Dendritic cell treated with granulocyte-macrophage colony-stimulating factor and Interleukin-4, amounts not matched to agents 40 ng/mL and 50 ng/mL, for 4 days (primary cell): Measurements from ENCODE around the gene DDX54.

ENCODE experiments used
- H3K27ac Mint-ChIP-seq: one replicate; pipeline ENCODE4 v1.8.0; 2022; ENCODE audit warnings: mild to moderate bottlenecking, mixed read lengths
- H3K27me3 Mint-ChIP-seq: one replicate; pipeline ENCODE4 v1.8.0; 2022; ENCODE audit warnings: mild to moderate bottlenecking, mixed read lengths
- H3K36me3 Mint-ChIP-seq: one replicate; pipeline ENCODE4 v1.8.0; 2022; ENCODE audit warnings: low read depth, mixed read lengths
- H3K4me1 Mint-ChIP-seq: one replicate; pipeline ENCODE4 v1.8.0; 2022; ENCODE audit warnings: low read depth, mixed read lengths
- H3K4me3 Mint-ChIP-seq: one replicate; pipeline ENCODE4 v1.8.0; 2022; ENCODE audit warnings: mild to moderate bottlenecking, moderate library complexity, mixed read lengths
- H3K9me3 Mint-ChIP-seq: one replicate; pipeline ENCODE4 v1.8.0; 2022; ENCODE audit warnings: mixed read lengths
- intact Hi-C: fragments of 100-400 bp; cut with micrococcal nuclease; formaldehyde crosslinking; loops from one replicate; pipeline ENCODE4 v1.15.0; 2022

The DDX54 gene

DNA sequence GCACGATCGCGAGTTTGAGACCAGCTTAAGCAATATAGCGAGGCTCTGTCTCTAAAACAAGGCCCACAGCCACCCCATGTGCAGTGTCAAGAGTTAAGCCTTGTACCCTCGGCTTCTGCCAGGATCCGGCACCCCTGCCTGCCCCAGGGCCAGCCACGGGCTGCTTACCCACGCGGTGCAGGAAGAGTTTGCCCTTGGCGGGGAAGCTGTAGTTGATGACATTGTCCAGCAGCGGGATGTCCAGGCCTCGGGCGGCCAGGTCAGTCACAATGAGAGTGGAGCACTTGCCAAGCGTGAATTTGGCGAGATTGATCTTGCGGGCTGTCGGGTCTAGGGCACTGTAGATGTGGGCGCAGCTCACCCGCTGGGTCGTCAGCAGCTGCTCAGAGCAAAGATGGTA is 13.1 kb downstream of the DDX54 start:
- no peaks in the 10 kb centered on the region for H3K9me3 Mint-ChIP-seq
- H3K36me3 Mint-ChIP-seq: peaks cover 99% of the 10 kb centered on the region
- intact Hi-C loops: loop anchor here (5.0 kb wide), 1 partner anchor 180 kb away; no protein-coding TSS in a partner anchor
- H3K27me3 Mint-ChIP-seq: no peaks in the 10 kb centered on the region
- H3K4me1 Mint-ChIP-seq: peaks cover 9% of the 10 kb centered on the region
- no peak overlapping the region for H3K27ac Mint-ChIP-seq
- H3K4me3 Mint-ChIP-seq: no peak overlapping the region

DNA sequence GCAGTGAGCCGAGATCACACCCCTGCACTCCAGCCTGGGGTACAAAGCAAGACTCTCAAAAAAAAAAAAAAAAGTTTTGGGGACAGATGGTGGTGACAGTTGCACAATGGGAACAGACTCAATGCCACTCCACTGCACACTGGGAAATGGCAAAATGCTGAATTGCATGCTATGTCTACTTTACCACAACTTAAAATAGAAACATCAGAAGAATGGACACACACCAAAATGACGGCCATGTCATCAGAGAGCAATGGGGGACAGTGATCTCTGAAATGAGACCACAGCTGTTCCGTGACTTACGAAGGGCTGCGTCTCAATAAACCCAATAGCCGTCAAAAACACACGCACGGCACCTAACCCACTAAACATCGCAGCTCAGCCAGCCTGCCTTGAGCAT is 13.7 kb downstream of the DDX54 start:
- H3K4me3 Mint-ChIP-seq: no peak overlapping the region
- H3K36me3 Mint-ChIP-seq: peaks cover 99% of the 10 kb centered on the region
- H3K27me3 Mint-ChIP-seq: no peaks in the 10 kb centered on the region
- intact Hi-C loops: loop anchor here (5.0 kb wide), 1 partner anchor 179 kb away; no protein-coding TSS in a partner anchor
- no peaks in the 10 kb centered on the region for H3K9me3 Mint-ChIP-seq
- H3K4me1 Mint-ChIP-seq: peaks cover 9% of the 10 kb centered on the region
- H3K27ac Mint-ChIP-seq: no peak overlapping the region

DNA sequence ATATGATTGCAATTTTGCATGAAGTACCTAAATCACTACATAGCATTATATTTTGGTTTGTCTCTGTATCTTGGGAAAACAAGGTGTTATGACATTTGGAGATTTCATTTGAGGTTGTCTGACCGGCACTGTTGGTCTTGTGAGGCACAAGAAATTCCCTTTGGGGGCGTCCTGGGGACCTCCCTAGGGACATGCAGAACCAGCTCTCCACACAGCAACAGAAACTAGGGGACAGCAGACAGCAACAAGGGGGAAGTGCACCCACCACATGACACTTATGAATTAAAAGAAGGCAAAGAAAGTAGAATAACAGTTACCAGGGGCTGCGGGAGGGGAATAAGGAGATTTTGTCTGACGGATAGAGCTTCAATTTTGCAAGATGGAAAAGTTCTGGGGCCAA is 14.4 kb downstream of the DDX54 start:
- no peaks in the 10 kb centered on the region for H3K27me3 Mint-ChIP-seq
- intact Hi-C loops: loop anchor here (5.0 kb wide), 1 partner anchor 179 kb away; no protein-coding TSS in a partner anchor
- peaks cover 9% of the 10 kb centered on the region for H3K4me1 Mint-ChIP-seq
- no peak overlapping the region for H3K27ac Mint-ChIP-seq
- H3K9me3 Mint-ChIP-seq: no peaks in the 10 kb centered on the region
- peaks cover 99% of the 10 kb centered on the region for H3K36me3 Mint-ChIP-seq
- H3K4me3 Mint-ChIP-seq: no peak overlapping the region

DNA sequence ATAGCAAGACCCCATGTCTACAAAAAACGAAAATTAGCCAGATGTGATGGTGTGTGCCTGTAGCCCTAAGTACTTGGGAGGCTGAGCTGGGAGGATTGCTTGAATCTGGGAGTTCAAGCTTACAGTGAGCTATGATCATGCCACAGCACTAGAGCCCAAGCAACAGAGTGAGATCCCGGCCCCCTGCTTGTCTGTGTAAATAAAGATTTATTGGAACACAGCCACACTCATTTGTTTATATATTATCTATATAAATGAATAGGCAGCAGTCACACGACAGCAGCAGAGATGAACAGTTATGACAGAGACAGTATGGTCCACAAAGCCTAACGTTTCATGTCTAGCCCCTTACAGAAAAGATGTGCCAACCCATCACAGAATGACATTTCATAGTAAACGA is 14.8 kb downstream of the DDX54 start:
- Mint-ChIP-seq H3K36me3 (peaks cover 99% of the 10 kb centered on the region), H3K27me3 (no peaks in the 10 kb centered on the region), H3K4me1 (peaks cover 9% of the 10 kb centered on the region), H3K27ac (no peak overlapping the region), H3K4me3 (no peak overlapping the region), H3K9me3 (no peaks in the 10 kb centered on the region)
- intact Hi-C loops: loop anchor here (5.0 kb wide), 1 partner anchor 178 kb away; no protein-coding TSS in a partner anchor

DNA sequence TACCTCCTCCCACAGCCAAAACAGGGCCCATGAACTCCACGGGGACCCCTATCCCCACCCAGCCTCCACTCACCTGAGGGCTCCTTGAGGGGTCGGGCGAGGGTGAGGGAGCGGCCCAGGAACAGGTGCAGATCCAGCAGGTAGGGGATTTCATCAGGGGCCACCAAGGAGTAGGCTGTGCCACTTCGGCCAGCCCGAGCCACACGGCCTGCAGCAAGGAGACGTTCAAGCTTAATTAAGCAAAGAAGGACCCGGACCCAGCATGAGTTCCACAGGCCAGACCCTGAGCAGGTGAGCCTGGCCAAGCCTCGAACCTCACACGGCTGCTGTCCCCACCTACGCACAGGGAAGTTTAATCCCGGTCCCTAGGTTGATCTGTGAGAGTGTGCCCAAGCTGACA is 15.6 kb downstream of the DDX54 start:
- Mint-ChIP-seq H3K36me3 (peaks cover 99% of the 10 kb centered on the region), H3K27ac (no peak overlapping the region), H3K4me3 (no peak overlapping the region), H3K9me3 (no peaks in the 10 kb centered on the region), H3K27me3 (no peaks in the 10 kb centered on the region), H3K4me1 (peaks cover 4% of the 10 kb centered on the region)
- intact Hi-C loops: loop anchor here (5.0 kb wide), 1 partner anchor 177 kb away; no protein-coding TSS in a partner anchor

DNA sequence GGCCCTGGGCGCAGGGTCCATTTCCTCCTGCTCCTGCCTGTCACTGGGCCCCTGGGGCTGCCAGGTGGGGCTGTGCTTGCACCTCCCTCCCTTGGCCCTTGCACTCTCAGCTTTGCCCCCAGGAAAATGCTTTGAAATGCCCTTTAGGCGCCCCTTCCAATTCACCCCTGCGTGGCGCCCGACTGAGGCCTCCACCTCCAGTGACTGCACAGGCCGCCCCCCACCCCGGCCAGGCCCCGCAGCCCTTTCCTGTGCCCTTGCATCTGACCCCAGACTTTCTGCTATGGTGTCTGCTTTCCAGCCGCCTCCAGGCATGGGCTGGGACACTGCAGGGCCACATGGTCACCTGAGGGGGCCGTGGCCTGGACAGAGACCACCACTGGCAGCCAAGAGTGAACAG is 17.4 kb downstream of the DDX54 start:
- intact Hi-C loops: no loop called here
- H3K27me3 Mint-ChIP-seq: no peaks in the 10 kb centered on the region
- peaks cover 100% of the 10 kb centered on the region for H3K36me3 Mint-ChIP-seq
- H3K4me1 Mint-ChIP-seq: no peaks in the 10 kb centered on the region
- H3K9me3 Mint-ChIP-seq: no peaks in the 10 kb centered on the region
- H3K27ac Mint-ChIP-seq: no peak overlapping the region
- H3K4me3 Mint-ChIP-seq: no peak overlapping the region

DNA sequence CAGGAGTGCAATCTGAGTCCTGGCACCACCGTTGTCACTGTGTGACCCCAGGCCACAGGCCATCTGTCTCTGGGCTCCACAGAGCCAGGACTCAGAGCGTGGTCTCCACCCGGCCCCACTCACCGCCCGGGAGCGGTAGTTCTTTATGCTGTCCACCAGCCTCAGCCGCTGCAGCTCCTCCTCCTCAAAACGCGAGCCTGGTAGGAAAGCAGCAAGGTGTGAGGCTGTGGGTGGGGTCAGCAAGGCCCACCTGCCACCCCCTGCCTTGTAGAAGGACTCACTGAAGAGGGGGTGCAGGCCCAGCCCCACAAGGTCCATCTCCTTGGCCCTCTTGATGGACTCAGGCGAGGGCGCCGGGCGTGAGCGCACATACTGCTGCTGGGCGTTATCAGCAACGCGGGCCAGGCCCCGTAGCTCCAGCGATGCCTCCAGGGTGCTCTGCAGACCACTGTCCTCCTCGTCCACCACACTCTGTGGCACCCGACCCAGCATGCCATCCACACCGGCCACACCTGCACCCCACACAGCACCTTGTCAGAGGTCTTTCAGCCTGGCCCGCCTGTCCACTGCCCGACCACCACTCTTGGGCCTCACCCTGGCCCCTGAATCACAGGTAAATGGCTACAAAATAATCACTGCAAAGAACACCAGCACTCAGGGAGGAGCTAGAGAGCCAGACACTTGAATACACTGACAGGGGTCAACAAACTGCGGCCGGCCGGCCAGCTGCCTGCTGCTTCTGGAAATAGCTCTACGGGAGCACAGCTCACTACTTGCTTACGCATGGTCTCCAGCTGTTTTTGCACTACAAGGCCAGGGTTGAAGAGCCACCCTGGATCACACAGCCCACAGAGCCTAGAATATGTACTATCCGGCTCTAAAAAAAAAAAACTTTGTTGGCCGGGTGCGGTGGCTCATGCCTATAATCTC is 19.5 kb downstream of the DDX54 start:
- no peak overlapping the region for H3K27ac Mint-ChIP-seq
- H3K9me3 Mint-ChIP-seq: no peaks in the 10 kb centered on the region
- H3K36me3 Mint-ChIP-seq: peaks cover 100% of the 10 kb centered on the region
- no peak overlapping the region for H3K4me3 Mint-ChIP-seq
- H3K27me3 Mint-ChIP-seq: no peaks in the 10 kb centered on the region
- intact Hi-C loops: no loop called here
- no peaks in the 10 kb centered on the region for H3K4me1 Mint-ChIP-seq

DNA sequence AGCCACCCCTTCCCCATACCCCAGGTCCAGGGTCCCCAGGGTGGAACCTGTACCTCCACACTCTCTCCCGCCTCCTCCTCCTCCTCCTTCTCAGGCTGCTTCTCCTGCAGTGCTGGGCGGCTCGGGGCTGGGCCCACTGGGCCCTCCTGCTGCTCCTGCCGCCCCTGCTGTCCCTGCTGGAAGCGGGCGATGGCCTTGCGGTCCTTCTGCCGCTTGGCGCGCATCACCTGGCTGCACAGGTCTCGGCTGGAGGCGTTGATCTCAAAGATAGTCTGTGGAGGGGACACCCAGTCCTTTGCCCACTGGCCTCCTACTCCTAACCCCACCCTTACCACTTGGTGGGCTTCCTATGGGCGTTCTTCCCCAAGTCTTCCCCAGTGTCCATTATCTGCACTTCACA is 21.3 kb downstream of the DDX54 start:
- H3K9me3 Mint-ChIP-seq: no peaks in the 10 kb centered on the region
- H3K4me1 Mint-ChIP-seq: no peaks in the 10 kb centered on the region
- no peak overlapping the region for H3K4me3 Mint-ChIP-seq
- H3K27me3 Mint-ChIP-seq: no peaks in the 10 kb centered on the region
- intact Hi-C loops: no loop called here
- no peak overlapping the region for H3K27ac Mint-ChIP-seq
- H3K36me3 Mint-ChIP-seq: peaks cover 100% of the 10 kb centered on the region

DNA sequence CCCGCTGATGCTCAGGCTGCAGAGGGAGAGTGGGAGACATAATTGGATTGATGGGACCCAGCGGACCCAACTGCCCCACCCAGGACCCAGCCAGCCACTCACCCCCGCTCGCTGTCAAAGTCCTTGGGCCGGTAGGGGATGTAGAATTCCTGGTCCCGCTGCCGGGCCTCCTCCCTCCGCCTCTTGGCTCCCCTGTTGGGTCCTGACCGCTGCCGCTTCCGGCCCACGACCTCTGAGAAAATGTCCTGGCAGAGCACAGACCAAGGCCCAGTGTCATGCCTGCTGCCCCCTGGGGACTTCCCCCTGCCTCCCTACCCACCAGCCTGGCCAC is 22.3 kb downstream of the DDX54 start:
- intact Hi-C loops: no loop called here
- H3K36me3 Mint-ChIP-seq: peaks cover 100% of the 10 kb centered on the region

DNA sequence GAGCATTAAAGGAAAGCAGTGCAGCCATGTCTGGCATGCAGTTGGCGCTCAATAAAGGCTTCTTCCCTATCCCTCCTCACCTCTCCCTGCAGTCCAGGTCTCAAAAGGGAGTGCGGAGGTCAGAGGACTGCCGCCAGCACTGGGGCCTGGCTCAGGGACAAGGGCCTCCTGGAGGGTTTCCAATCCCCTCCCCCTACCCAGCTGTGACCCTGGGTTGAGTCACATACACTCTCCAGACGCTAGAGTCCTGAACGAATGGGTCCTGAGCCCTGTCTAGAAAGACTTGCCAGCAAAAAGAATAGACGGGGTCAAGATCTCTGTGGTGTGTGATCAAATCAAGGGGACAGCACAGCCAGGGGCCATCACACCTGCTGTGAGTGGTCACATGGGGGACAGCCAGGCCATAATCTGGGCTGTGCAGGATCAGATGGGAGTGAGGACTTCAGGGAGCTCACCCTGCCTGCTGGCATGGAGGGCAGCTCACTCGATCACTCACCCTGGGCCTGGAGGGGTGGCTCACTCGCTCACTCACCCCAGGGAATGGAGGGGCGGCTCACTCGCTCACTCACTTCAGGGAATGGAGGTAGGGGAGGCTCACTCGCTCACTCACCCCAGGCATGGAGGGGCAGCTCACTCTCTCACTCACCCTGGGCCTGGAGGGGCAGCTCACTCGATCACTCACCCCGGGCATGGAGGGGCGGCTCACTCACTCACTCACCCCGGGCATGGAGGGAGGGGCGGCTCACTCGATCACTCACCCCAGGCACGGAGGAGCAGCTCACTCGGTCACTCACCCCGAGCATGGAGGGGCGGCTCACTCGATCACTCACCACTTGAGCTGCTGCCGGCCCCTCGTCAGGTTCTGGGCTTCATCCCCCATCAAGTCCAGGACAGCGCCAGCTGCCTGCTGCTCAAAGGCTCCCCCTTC is 22.9 kb downstream of the DDX54 start:
- Mint-ChIP-seq H3K27ac (no peak overlapping the region), H3K4me3 (no peak overlapping the region), H3K9me3 (no peaks in the 10 kb centered on the region), H3K27me3 (peaks cover 3% of the 10 kb centered on the region), H3K36me3 (peaks cover 100% of the 10 kb centered on the region), H3K4me1 (no peaks in the 10 kb centered on the region)
- intact Hi-C loops: no loop called here

More for the DNA sequence above, 22.3 kb downstream of the DDX54 start:
- Mint-ChIP-seq H3K27ac (no peak overlapping the region), H3K4me1 (no peaks in the 10 kb centered on the region), H3K4me3 (no peak overlapping the region), H3K9me3 (no peaks in the 10 kb centered on the region), H3K27me3 (no peaks in the 10 kb centered on the region)

DNA sequence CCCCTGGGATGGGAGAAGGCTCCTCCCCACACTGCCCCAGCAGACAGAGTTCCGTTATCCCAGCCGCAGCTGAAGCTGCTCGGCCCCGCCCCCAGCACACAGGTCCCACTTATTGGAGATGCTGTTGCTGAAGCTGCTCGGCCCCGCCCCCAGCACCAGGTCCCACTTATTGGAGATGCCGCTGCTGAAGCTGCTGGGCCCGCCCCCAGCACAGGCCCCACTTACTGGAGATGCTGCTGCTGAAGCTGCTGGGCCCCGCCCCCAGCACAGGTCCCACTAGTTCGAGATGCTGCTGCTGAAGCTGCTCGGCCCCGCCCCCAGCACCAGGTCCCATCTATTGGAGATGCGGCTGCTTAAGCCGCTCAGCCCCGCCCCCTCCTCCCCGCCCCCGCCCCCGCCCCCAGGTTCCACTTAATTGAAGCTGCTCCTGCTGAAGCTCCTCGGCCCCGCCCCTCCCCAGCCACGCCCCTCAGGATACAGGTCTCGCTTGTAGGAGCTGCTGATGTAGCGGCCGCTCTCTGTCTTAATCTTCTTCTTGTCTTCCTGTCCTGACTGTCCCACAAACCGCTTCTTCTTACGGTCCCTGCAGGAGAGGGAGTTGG is 23.8 kb downstream of the DDX54 start:
- Mint-ChIP-seq H3K4me3 (no peak overlapping the region), H3K27ac (no peak overlapping the region), H3K9me3 (no peaks in the 10 kb centered on the region), H3K27me3 (peaks cover 8% of the 10 kb centered on the region), H3K36me3 (peaks cover 100% of the 10 kb centered on the region), H3K4me1 (no peaks in the 10 kb centered on the region)
- intact Hi-C loops: no loop called here

DNA sequence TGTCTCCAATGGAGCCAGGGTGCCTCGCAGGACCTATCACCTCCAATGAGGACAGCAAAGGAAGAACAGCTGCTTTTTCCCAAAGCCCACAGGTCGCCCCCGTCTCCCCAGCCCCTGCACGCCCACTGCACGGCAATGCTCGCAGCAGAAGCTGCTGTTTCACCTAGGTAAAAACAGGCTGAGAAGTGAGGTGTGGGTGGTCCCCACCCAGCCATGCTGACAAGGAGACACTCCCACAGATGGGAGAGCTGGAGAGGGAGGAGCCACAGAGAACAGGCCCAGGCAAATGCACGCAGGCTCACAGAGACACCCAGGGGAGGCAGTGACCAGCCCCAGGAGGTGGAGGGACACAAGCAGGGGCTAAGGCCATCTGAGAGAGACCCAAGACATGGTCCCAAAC is 25.3 kb downstream of the DDX54 start:
- Mint-ChIP-seq H3K36me3 (peaks cover 84% of the 10 kb centered on the region), H3K27me3 (peaks cover 23% of the 10 kb centered on the region), H3K4me1 (peaks cover 13% of the 10 kb centered on the region), H3K4me3 (no peak overlapping the region), H3K9me3 (no peaks in the 10 kb centered on the region), H3K27ac (no peak overlapping the region)
- intact Hi-C loops: no loop called here

DNA sequence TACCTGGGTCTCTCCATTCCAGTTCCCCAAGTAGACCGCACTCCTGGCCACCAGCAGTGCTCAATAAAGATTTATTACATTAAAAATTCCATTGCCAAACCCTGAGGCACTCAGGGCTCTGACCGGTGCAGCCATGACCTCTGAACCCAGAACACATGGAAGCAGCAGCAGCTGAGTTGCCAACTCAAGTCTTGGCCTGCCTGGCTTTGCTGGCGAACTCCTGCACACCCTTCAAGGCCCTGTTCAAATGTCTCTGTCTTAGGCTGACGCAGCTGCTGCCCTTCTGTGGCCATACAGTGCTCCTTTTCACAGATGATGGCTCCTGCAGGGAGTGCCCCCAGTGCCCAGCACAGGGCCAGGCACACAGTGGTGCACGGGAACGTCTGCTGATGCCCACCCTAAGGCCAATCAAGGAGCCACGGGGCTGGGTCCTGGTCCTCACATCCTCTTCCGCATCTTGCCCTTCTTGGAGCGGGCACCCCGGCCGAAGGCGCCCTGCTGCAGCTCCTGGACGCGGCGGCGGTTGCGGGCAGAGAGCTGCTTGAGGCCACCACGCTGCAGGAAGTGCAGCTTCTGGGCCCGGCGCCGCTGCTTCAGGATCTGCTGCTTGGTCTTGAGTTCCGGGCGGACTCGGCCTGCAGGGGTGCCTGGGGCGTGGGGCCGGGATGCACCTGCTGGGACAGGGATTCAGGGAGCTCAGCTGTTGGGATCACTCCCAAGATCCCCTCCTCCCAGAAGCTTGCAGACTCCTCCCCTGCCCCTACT is 26.7 kb downstream of the DDX54 start:
- Mint-ChIP-seq H3K4me1 (peaks cover 13% of the 10 kb centered on the region), H3K27ac (no peak overlapping the region), H3K27me3 (peaks cover 36% of the 10 kb centered on the region), H3K9me3 (no peaks in the 10 kb centered on the region), H3K4me3 (no peak overlapping the region), H3K36me3 (peaks cover 71% of the 10 kb centered on the region)
- intact Hi-C loops: no loop called here
